K562 (cell line): ENCODE results near the gene NFAM1. TPM values are rescaled to one million over a fixed set of nuclear protein-coding genes. Genes with fewer than 3 reads are reported as not detected.
A peak's percentile ranks its signal among the peaks of the same experiment; 100 is the strongest.

Source experiments
- ARNT ChIP-seq, 2 experiments: fragments of 450-650 bp; IDR thresholded peaks; 2 replicates each; pipeline ENCODE4 v1.6.1; 2016; ENCODE audit warnings: mild to moderate bottlenecking in 1 of 2
- BRD9 ChIP-seq: fragments of 450-650 bp; IDR thresholded peaks from 2 replicates; pipeline ENCODE4 v1.6.1; 2018; ENCODE audit warnings: low read depth; ENCODE audit not compliant: partially characterized antibody
- CTBP1 ChIP-seq: fragments of 450-650 bp; IDR thresholded peaks from 2 replicates; pipeline ENCODE4 v1.6.1; 2016; ENCODE audit warnings: borderline replicate concordance
- E2F3 ChIP-seq: fragments of 250-450 bp; sonication (Bioruptor Pico); IDR thresholded peaks from 2 replicates; pipeline ENCODE4 v1.4.0; 2020; ENCODE audit warnings: mild to moderate bottlenecking
- HMG20A ChIP-seq: fragments of 450-650 bp; formaldehyde crosslinking; conservative IDR thresholded peaks from 2 replicates; pipeline ENCODE4 v1.4.0; 2020; ENCODE audit warnings: mild to moderate bottlenecking, mixed read lengths
- KAT2B ChIP-seq: IDR thresholded peaks from one replicate; pipeline ENCODE4 v1.6.1; 2012; ENCODE audit warnings: low read depth, mild to moderate bottlenecking, control low read depth, inconsistent platforms, low read length, moderate library complexity
- KLF1 ChIP-seq: fragments of 450-650 bp; IDR thresholded peaks from 2 replicates; pipeline ENCODE4 v1.6.1; 2016; ENCODE audit warnings: missing genetic modification characterization, missing compliant biosample characterization
- LEF1 ChIP-seq: fragments of 450-650 bp; IDR thresholded peaks from 2 replicates; pipeline ENCODE4 v1.6.1; 2016; ENCODE audit warnings: mild to moderate bottlenecking
- POLR2G ChIP-seq: fragments of 200-400 bp; formaldehyde crosslinking; IDR thresholded peaks from 2 replicates; pipeline ENCODE4 v1.6.1; 2017; ENCODE audit warnings: low read depth, mild to moderate bottlenecking, antibody characterized with exemption, low read length, moderate library complexity
- RBM34 ChIP-seq: fragments of 200-400 bp; formaldehyde crosslinking; IDR thresholded peaks from 2 replicates; pipeline ENCODE4 v1.6.1; 2018; ENCODE audit warnings: low read length, borderline replicate concordance; ENCODE audit not compliant: insufficient read depth
- RFX1 ChIP-seq: fragments of 450-650 bp; IDR thresholded peaks from 2 replicates; pipeline ENCODE4 v1.6.1; 2016; ENCODE audit warnings: mild to moderate bottlenecking, moderate library complexity
- SETDB1 ChIP-seq: IDR thresholded peaks from one replicate; pipeline ENCODE4 v1.6.1; 2012; ENCODE audit warnings: low read length, control low read depth, inconsistent platforms
- SRSF7 ChIP-seq: fragments of 200-400 bp; formaldehyde crosslinking; optimal IDR thresholded peaks from 2 replicates; pipeline ENCODE3; 2017; ENCODE audit warnings: mild to moderate bottlenecking, low read depth, low read length
- ZBTB7A ChIP-seq: IDR thresholded peaks from 2 replicates; pipeline ENCODE4 v1.6.1; 2011; ENCODE audit warnings: low read depth, mild to moderate bottlenecking, low read length, moderate library complexity, borderline replicate concordance; ENCODE audit not compliant: control insufficient read depth
- ZFX ChIP-seq: sonication (generic); formaldehyde crosslinking; IDR thresholded peaks from 2 replicates; pipeline ENCODE4 v1.8.0; 2022; ENCODE audit warnings: mild to moderate bottlenecking, missing genetic modification reagents, moderate library complexity
- ZNF12 ChIP-seq: sonication (generic); formaldehyde crosslinking; IDR thresholded peaks from 2 replicates; pipeline ENCODE4 v1.4.0; 2020; ENCODE audit warnings: mild to moderate bottlenecking, missing genetic modification reagents
- ZNF124 ChIP-seq: sonication (generic); formaldehyde crosslinking; IDR thresholded peaks from 2 replicates; pipeline ENCODE4 v1.8.1; 2022; ENCODE audit warnings: missing genetic modification reagents
- ZNF76 ChIP-seq: fragments of 250-450 bp; sonication (Bioruptor Pico); IDR thresholded peaks from 2 replicates; pipeline ENCODE4 v1.4.0; 2020; ENCODE audit warnings: mild to moderate bottlenecking, moderate library complexity, borderline replicate concordance
- polyA plus RNA-seq, 8 experiments: library from polyadenylated mRNA; depleted of rRNA in 4 of 8; stranded (reverse) in 5 of 8; unstranded in 3 of 8; fragments of >200 nt; fragmentation: Nextera tagmentation in 2 of 8; fragmentation: Illumina TruSeq in 1 of 8; extraction: Ambion mirVana in 2 of 8; extraction: Trizol in 1 of 8; gene quantifications; 2 replicates each; pipeline versions ENCODE4 v1.2.1 to v1.2.3, GENCODE V29; 2011 to 2014; ENCODE audit warnings: inconsistent platforms in 1 of 8, missing spikeins in 1 of 8
- total RNA-seq, 7 experiments: library from RNA; depleted of rRNA in 6 of 7; stranded (reverse); fragments of >200 nt in 6 of 7; fragmentation: Illumina TruSeq in 2 of 7; extraction: Trizol in 2 of 7; gene quantifications; 2 replicates each; pipeline versions ENCODE4 v1.2.1 to v1.2.3, GENCODE V29; 2011 to 2021; ENCODE audit warnings: low replicate concordance in 1 of 7
- TF ChIP-seq, protein P1 (sequence below): fragments of 250-450 bp; sonication (Bioruptor Pico); IDR thresholded peaks from 2 replicates; pipeline ENCODE4 v1.5.0; 2020; ENCODE audit warnings: mild to moderate bottlenecking, borderline replicate concordance
- TF ChIP-seq, protein P2 (sequence below): sonication (generic); formaldehyde crosslinking; IDR thresholded peaks from 2 replicates; pipeline ENCODE4 v1.5.0; 2020; ENCODE audit warnings: missing genetic modification reagents
- TF ChIP-seq, protein P3 (sequence below): fragments of 450-650 bp; conservative IDR thresholded peaks from 2 replicates; pipeline ENCODE4 v1.6.1; 2016; ENCODE audit warnings: missing genetic modification characterization, low read depth, mild to moderate bottlenecking, missing compliant biosample characterization, moderate library complexity
- TF ChIP-seq, protein P4 (sequence below): fragments of 250-450 bp; sonication (Bioruptor Pico); IDR thresholded peaks from 2 replicates; pipeline ENCODE4 v1.8.0; 2021; ENCODE audit warnings: borderline replicate concordance, mild to moderate bottlenecking, moderate library complexity; ENCODE audit not compliant: poor library complexity, severe bottlenecking
- TF ChIP-seq, protein P5 (sequence below): fragments of 450-650 bp; IDR thresholded peaks from 2 replicates; pipeline ENCODE4 v1.6.1; 2016; ENCODE audit warnings: borderline replicate concordance

The NFAM1 gene
- total and polyA plus RNA-seq, 9 of the 15 experiments (the other 6 are each of a cell fraction or from before 2014, with no cell fraction given), result 0.01 to 0.18 (median 0.03) TPM; not detected in 5

DNA sequence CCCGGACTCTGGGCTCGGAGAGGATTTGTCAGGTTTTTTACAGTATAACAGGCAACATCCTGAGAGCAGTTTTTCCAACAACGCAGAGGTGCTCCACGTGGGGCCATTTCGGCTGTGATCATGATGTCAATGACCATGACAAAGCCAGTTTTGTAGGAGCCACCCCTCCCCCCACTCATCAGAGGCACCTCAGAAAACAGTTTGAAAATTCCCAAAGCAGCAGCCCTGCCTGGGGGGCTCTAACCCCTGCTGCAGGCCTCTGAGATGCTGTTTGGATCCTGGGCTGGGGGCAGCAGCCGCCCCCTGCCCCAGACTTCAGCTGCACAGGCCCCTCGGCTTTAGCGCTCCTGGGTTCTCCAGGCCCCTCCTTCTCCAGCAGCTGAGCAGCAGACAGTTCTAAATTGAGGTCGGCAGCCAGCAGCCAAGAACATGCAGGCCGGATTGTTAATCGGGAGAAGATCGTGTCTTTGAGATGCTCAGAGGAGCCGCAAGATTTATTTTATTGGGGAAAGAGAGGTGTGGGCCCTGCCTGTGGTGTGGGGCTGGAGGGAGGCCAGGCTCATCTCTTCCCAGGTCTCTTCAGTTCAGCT is 19.4 kb downstream of the NFAM1 start (continued):
- TF ChIP-seq, protein P1, sequence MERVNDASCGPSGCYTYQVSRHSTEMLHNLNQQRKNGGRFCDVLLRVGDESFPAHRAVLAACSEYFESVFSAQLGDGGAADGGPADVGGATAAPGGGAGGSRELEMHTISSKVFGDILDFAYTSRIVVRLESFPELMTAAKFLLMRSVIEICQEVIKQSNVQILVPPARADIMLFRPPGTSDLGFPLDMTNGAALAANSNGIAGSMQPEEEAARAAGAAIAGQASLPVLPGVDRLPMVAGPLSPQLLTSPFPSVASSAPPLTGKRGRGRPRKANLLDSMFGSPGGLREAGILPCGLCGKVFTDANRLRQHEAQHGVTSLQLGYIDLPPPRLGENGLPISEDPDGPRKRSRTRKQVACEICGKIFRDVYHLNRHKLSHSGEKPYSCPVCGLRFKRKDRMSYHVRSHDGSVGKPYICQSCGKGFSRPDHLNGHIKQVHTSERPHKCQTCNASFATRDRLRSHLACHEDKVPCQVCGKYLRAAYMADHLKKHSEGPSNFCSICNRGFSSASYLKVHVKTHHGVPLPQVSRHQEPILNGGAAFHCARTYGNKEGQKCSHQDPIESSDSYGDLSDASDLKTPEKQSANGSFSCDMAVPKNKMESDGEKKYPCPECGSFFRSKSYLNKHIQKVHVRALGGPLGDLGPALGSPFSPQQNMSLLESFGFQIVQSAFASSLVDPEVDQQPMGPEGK, result no peak
- TF ChIP-seq ARNT (IDR thresholded peaks at IDR 0.05) (no peak), KAT2B (no peak), ZNF12 (CRISPR knock-in tag) (no peak), BRD9 (peak; percentile 52), LEF1 (peak; percentile 74; the same call in 1 of the 2 replicates), POLR2G (0 out of 2 replicates have a peak, but pooled peaks have one; percentile 28), RFX1 (no peak), ZNF124 (CRISPR knock-in tag) (no peak), ZFX (CRISPR knock-in tag) (peak; percentile 67), SETDB1 (no peak), CTBP1 (no peak), ZNF76 (no peak), E2F3 (CRISPR knock-in tag) (no peak), KLF1 (tag) (no peak), RBM34 (no peak), SRSF7 (no peak), HMG20A (CRISPR knock-in tag) (no peak), ZBTB7A (peak; percentile 40)
- TF ChIP-seq, protein P2, sequence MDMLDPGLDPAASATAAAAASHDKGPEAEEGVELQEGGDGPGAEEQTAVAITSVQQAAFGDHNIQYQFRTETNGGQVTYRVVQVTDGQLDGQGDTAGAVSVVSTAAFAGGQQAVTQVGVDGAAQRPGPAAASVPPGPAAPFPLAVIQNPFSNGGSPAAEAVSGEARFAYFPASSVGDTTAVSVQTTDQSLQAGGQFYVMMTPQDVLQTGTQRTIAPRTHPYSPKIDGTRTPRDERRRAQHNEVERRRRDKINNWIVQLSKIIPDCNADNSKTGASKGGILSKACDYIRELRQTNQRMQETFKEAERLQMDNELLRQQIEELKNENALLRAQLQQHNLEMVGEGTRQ, result 0 out of 2 replicates have a peak, but pooled peaks have one; percentile 31
- TF ChIP-seq, protein P3, sequence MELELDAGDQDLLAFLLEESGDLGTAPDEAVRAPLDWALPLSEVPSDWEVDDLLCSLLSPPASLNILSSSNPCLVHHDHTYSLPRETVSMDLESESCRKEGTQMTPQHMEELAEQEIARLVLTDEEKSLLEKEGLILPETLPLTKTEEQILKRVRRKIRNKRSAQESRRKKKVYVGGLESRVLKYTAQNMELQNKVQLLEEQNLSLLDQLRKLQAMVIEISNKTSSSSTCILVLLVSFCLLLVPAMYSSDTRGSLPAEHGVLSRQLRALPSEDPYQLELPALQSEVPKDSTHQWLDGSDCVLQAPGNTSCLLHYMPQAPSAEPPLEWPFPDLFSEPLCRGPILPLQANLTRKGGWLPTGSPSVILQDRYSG (tag), result no peak
- TF ChIP-seq, protein P4, sequence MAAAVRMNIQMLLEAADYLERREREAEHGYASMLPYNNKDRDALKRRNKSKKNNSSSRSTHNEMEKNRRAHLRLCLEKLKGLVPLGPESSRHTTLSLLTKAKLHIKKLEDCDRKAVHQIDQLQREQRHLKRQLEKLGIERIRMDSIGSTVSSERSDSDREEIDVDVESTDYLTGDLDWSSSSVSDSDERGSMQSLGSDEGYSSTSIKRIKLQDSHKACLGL, result no peak
- TF ChIP-seq, protein P5, sequence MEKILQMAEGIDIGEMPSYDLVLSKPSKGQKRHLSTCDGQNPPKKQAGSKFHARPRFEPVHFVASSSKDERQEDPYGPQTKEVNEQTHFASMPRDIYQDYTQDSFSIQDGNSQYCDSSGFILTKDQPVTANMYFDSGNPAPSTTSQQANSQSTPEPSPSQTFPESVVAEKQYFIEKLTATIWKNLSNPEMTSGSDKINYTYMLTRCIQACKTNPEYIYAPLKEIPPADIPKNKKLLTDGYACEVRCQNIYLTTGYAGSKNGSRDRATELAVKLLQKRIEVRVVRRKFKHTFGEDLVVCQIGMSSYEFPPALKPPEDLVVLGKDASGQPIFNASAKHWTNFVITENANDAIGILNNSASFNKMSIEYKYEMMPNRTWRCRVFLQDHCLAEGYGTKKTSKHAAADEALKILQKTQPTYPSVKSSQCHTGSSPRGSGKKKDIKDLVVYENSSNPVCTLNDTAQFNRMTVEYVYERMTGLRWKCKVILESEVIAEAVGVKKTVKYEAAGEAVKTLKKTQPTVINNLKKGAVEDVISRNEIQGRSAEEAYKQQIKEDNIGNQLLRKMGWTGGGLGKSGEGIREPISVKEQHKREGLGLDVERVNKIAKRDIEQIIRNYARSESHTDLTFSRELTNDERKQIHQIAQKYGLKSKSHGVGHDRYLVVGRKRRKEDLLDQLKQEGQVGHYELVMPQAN, result no peak
